H9 (cell line): ENCODE results near the gene ZNF407. TPM values are rescaled to one million over a fixed set of nuclear protein-coding genes. Genes with fewer than 3 reads are reported as not detected.

ENCODE experiments used
- DNase-seq: peaks from one replicate; pipeline ENCODE4 v3.0.0-alpha.2; 2017
- H2AFZ ChIP-seq: one replicate; pipeline ENCODE4 v1.6.1; 2013; ENCODE audit warnings: mild to moderate bottlenecking, low read length, control low read depth, moderate library complexity
- H2AK5ac ChIP-seq: 2 replicates; pipeline ENCODE4 v1.6.1; 2013; ENCODE audit warnings: low read length, control low read depth, mixed read lengths; ENCODE audit not compliant: insufficient read length
- H2BK120ac ChIP-seq: one replicate; pipeline ENCODE4 v1.6.1; 2013; ENCODE audit warnings: low read depth, mild to moderate bottlenecking, low read length, control low read depth, inconsistent platforms; ENCODE audit not compliant: poor library complexity, severe bottlenecking
- H2BK12ac ChIP-seq: 2 replicates; pipeline ENCODE4 v1.6.1; 2013; ENCODE audit warnings: low read length, control low read depth, mixed read lengths, low read depth; ENCODE audit not compliant: insufficient read length
- H2BK15ac ChIP-seq: 2 replicates; pipeline ENCODE4 v1.6.1; 2013; ENCODE audit warnings: low read depth, low read length, control low read depth
- H2BK20ac ChIP-seq: one replicate; pipeline ENCODE4 v1.6.1; 2013; ENCODE audit warnings: low read depth, mild to moderate bottlenecking, low read length, control low read depth, inconsistent platforms; ENCODE audit not compliant: poor library complexity, severe bottlenecking
- H2BK5ac ChIP-seq: 2 replicates; pipeline ENCODE4 v1.6.1; 2013; ENCODE audit warnings: low read length, control low read depth, mixed read lengths; ENCODE audit not compliant: insufficient read length
- H3K14ac ChIP-seq: 2 replicates; pipeline ENCODE4 v1.6.1; 2013; ENCODE audit warnings: low read length, control low read depth; ENCODE audit not compliant: insufficient read depth
- H3K18ac ChIP-seq: 2 replicates; pipeline ENCODE4 v1.6.1; 2013; ENCODE audit warnings: low read depth, mild to moderate bottlenecking, mixed read lengths, low read length, control low read depth; ENCODE audit not compliant: insufficient read length
- H3K23ac ChIP-seq: 2 replicates; pipeline ENCODE4 v1.6.1; 2013; ENCODE audit warnings: low read length, control low read depth, mixed read lengths, low read depth; ENCODE audit not compliant: insufficient read length
- H3K23me2 ChIP-seq: 2 replicates; pipeline ENCODE4 v1.6.1; 2013; ENCODE audit warnings: low read depth, mild to moderate bottlenecking, mixed read lengths, low read length, control low read depth; ENCODE audit not compliant: insufficient read length, poor library complexity, severe bottlenecking
- H3K27ac ChIP-seq: 2 replicates; pipeline ENCODE4 v1.5.1; 2013; ENCODE audit warnings: low read length, control low read depth, mixed read lengths, low read depth; ENCODE audit not compliant: insufficient read length
- H3K27me3 ChIP-seq: 2 replicates; pipeline ENCODE4 v1.6.1; 2013; ENCODE audit warnings: low read length, control low read depth, inconsistent platforms; ENCODE audit not compliant: insufficient read depth
- H3K4ac ChIP-seq: 2 replicates; pipeline ENCODE4 v1.6.1; 2013; ENCODE audit warnings: low read depth, mild to moderate bottlenecking, control low read depth, inconsistent platforms, low read length, moderate library complexity
- H3K4me1 ChIP-seq: 2 replicates; pipeline ENCODE4 v1.6.1; 2013; ENCODE audit warnings: low read length, control low read depth, inconsistent platforms; ENCODE audit not compliant: insufficient read depth
- H3K4me2 ChIP-seq: 2 replicates; pipeline ENCODE4 v1.6.1; 2013; ENCODE audit warnings: low read length, control low read depth, mixed read lengths; ENCODE audit not compliant: insufficient read length, insufficient read depth
- H3K56ac ChIP-seq: 2 replicates; pipeline ENCODE4 v1.6.1; 2013; ENCODE audit warnings: low read depth, mild to moderate bottlenecking, mixed read lengths, low read length, control low read depth; ENCODE audit not compliant: insufficient read length
- H3K79me1 ChIP-seq: 2 replicates; pipeline ENCODE4 v1.6.1; 2013; ENCODE audit warnings: low read depth, mild to moderate bottlenecking, moderate library complexity, low read length, control low read depth, inconsistent platforms; ENCODE audit not compliant: insufficient read depth, poor library complexity, severe bottlenecking
- H3K79me2 ChIP-seq: 2 replicates; pipeline ENCODE4 v1.6.1; 2013; ENCODE audit warnings: low read length, control low read depth, inconsistent platforms; ENCODE audit not compliant: insufficient read depth
- H3K9ac ChIP-seq: 2 replicates; pipeline ENCODE4 v1.6.1; 2013; ENCODE audit warnings: low read length, control low read depth, mixed read lengths; ENCODE audit not compliant: insufficient read length; ENCODE audit errors: extremely low read depth
- H3K9me3 ChIP-seq: one replicate; pipeline ENCODE4 v1.6.1; 2013; ENCODE audit warnings: low read depth, low read length, inconsistent platforms; ENCODE audit not compliant: control insufficient read depth
- H3T11ph ChIP-seq: one replicate; pipeline ENCODE4 v1.6.1; 2013; ENCODE audit warnings: mild to moderate bottlenecking, low read length, control low read depth, inconsistent platforms
- H4K20me1 ChIP-seq: one replicate; pipeline ENCODE4 v1.6.1; 2013; ENCODE audit not compliant: control insufficient read depth, insufficient read length, insufficient read depth
- H4K5ac ChIP-seq: 2 replicates; pipeline ENCODE4 v1.6.1; 2013; ENCODE audit warnings: low read depth, mild to moderate bottlenecking, mixed read lengths, low read length, control low read depth; ENCODE audit not compliant: insufficient read length
- H4K8ac ChIP-seq: replicated peaks from 2 replicates; pipeline ENCODE4 v1.6.1; 2013; ENCODE audit warnings: low read length, control low read depth, mixed read lengths, low read depth; ENCODE audit not compliant: insufficient read length
- H4K91ac ChIP-seq: 2 replicates; pipeline ENCODE4 v1.6.1; 2013; ENCODE audit warnings: low read depth, mild to moderate bottlenecking, moderate library complexity, mixed read lengths, low read length, control low read depth; ENCODE audit not compliant: insufficient read length
- H3K27ac Mint-ChIP-seq, 3 experiments: 2 replicates in 2 of 3; 3 replicates in 1 of 3; pipeline ENCODE4 v1.8.0; 2020 to 2021; ENCODE audit warnings: mixed read lengths in 3 of 3, mild to moderate bottlenecking in 1 of 3, moderate library complexity in 1 of 3
- H3K27me3 Mint-ChIP-seq: 2 replicates; pipeline ENCODE4 v1.8.0; 2021; ENCODE audit warnings: low read depth, mild to moderate bottlenecking, moderate library complexity, mixed read lengths
- H3K36me3 Mint-ChIP-seq, 3 experiments: 2 replicates in 2 of 3; 3 replicates in 1 of 3; pipeline ENCODE4 v1.8.0; 2020 to 2021; ENCODE audit warnings: low read depth in 3 of 3, mixed read lengths in 3 of 3; ENCODE audit not compliant: insufficient read depth in 1 of 3
- H3K4me1 Mint-ChIP-seq, 2 experiments: 2 replicates each; pipeline ENCODE4 v1.8.0; 2020; ENCODE audit warnings: mixed read lengths in 2 of 2
- H3K4me3 Mint-ChIP-seq, 2 experiments: 2 replicates in 1 of 2; 3 replicates in 1 of 2; pipeline ENCODE4 v1.8.0; 2020 to 2021; ENCODE audit warnings: mild to moderate bottlenecking in 2 of 2, mixed read lengths in 2 of 2, moderate library complexity in 1 of 2
- H3K9me3 Mint-ChIP-seq, 2 experiments: 2 replicates in 1 of 2; 3 replicates in 1 of 2; pipeline ENCODE4 v1.8.0; 2020; ENCODE audit warnings: mild to moderate bottlenecking in 2 of 2, mixed read lengths in 2 of 2, moderate library complexity in 1 of 2
- CTCF ChIP-seq: fragments of 200-600 bp; sonication (generic); conservative IDR thresholded peaks from 3 replicates; pipeline ENCODE4 v1.8.0; 2021; ENCODE audit warnings: antibody characterized with exemption, mild to moderate bottlenecking
- WGBS: extraction: QIAGEN DNeasy Blood & Tissue Kit; methylation state at CpG from one replicate; pipeline ENCODE4 v1.1.7; 2013; ENCODE audit warnings: missing lambda C conversion rate, low lambda C conversion rate, mixed read lengths; ENCODE audit not compliant: insufficient read length; ENCODE audit errors: extremely low coverage; 5-methylcytosine and 5-hydroxymethylcytosine counted together
- total RNA-seq: library from RNA; stranded (reverse); gene quantifications from 2 replicates; pipeline ENCODE4 v1.2.1, GENCODE V29; 2021

ZNF407 gene
- total RNA-seq, 1 experiment from 2014 or later, result 8.7 TPM

- Histone ChIP-seq H3K4ac (no peak overlapping the region), H3K27ac (no peak overlapping the region), H3K23ac (no peak overlapping the region), H2BK120ac (no peak overlapping the region), H3K56ac (no peak overlapping the region), H3K4me1 (no peaks in the 10 kb centered on the region; the same call in 1 of the 2 replicates), H3K79me1 (no peaks in the 10 kb centered on the region), H4K91ac (no peak overlapping the region), H3K23me2 (no peaks in the 10 kb centered on the region), H2AFZ (no peak overlapping the region), H2BK20ac (no peak overlapping the region), H3K27me3 (no peaks in the 10 kb centered on the region), H4K5ac (no peak overlapping the region), H3K79me2 (no peaks in the 10 kb centered on the region), H3T11ph (no peak overlapping the region), H3K9me3 (no peaks in the 10 kb centered on the region), H3K4me2 (no peak overlapping the region), H2BK15ac (no peak overlapping the region), H2AK5ac (no peak overlapping the region), H3K14ac (no peak overlapping the region), H3K18ac (no peak overlapping the region), H4K8ac (no peak overlapping the region), H4K20me1 (no peaks in the 10 kb centered on the region), H2BK5ac (no peak overlapping the region), H2BK12ac (no peak overlapping the region), H3K9ac (no peak overlapping the region)
- Mint-ChIP-seq H3K4me3 (no peak overlapping the region), H3K9me3 (no peaks in the 10 kb centered on the region), H3K4me1 (peaks cover 4 to 13% of the 10 kb centered on the region in 2 experiments; a peak in 3 of 4 replicates), H3K27me3 (no peaks in the 10 kb centered on the region), H3K36me3 (no peaks in the 10 kb centered on the region), H3K27ac (no peak overlapping the region)
- WGBS, result no CpG with 5 or more reads among the region's 6 CpGs
- no peak for DNase-seq
- TF ChIP-seq CTCF, result no peak
Measured at GRCh38 chr18:74996996-74997395, 399.3 kb downstream of the ZNF407 start.
